PC-3 (cell line): Measurements from ENCODE around the gene ZNF764.

Experiments used
- EZH2 ChIP-seq: fragments of 300-600 bp; sonication (generic); IDR thresholded peaks from one replicate; pipeline ENCODE4 v1.6.1; 2017; ENCODE audit warnings: antibody characterized with exemption, mild to moderate bottlenecking, low read length; ENCODE audit not compliant: unreplicated experiment
- EZH2phosphoT487 ChIP-seq: fragments of 300-600 bp; sonication (generic); IDR thresholded peaks from 2 replicates; pipeline ENCODE4 v1.6.1; 2018; ENCODE audit warnings: mild to moderate bottlenecking, antibody characterized with exemption, low read length, borderline replicate concordance
- TF ChIP-seq, protein P1 (sequence below): fragments of 300-600 bp; sonication (generic); conservative IDR thresholded peaks from 2 replicates; pipeline ENCODE4 v1.5.1; 2017; ENCODE audit warnings: antibody characterized with exemption, low read depth, mild to moderate bottlenecking, low read length

DNA sequence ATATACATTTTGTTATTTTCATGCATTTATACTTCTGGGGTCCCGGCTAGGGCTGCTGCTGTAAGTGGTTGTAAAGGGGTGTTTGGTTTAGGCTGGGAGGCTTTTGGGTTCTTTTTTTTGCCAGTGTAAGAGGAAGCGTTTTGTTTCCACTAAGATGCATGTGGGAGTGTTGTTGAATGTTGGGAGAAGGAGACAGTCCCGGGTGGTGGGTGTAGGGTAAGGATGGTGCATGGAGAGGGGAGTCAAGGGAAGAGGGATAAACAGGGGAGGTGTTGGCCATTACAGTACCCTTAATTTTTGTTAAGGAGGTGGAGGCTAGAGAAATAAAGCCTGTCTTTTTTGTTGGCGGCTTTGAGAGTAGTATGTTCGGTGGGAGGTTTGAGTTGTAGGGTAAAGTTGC is 15.1 kb downstream of the ZNF764 start:
- TF ChIP-seq, protein P1, sequence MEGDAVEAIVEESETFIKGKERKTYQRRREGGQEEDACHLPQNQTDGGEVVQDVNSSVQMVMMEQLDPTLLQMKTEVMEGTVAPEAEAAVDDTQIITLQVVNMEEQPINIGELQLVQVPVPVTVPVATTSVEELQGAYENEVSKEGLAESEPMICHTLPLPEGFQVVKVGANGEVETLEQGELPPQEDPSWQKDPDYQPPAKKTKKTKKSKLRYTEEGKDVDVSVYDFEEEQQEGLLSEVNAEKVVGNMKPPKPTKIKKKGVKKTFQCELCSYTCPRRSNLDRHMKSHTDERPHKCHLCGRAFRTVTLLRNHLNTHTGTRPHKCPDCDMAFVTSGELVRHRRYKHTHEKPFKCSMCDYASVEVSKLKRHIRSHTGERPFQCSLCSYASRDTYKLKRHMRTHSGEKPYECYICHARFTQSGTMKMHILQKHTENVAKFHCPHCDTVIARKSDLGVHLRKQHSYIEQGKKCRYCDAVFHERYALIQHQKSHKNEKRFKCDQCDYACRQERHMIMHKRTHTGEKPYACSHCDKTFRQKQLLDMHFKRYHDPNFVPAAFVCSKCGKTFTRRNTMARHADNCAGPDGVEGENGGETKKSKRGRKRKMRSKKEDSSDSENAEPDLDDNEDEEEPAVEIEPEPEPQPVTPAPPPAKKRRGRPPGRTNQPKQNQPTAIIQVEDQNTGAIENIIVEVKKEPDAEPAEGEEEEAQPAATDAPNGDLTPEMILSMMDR, result no peak
- TF ChIP-seq EZH2, result no peak
- no peak for TF ChIP-seq EZH2phosphoT487
